IMR-90 (cell line): ENCODE results near the gene TANK. TPM values are rescaled to one million over a fixed set of nuclear protein-coding genes. Genes with fewer than 3 reads are reported as not detected.

Experiments
- polyA plus RNA-seq, 3 experiments: library from polyadenylated mRNA; depleted of rRNA; stranded (reverse); fragments of >200 nt; gene quantifications; 2 replicates each; pipeline ENCODE4 v1.2.3, GENCODE V29; 2012; ENCODE audit warnings: low replicate concordance in 1 of 3
- total RNA-seq: library from RNA; depleted of rRNA; stranded (reverse); fragments of >200 nt; gene quantifications from 2 replicates; pipeline ENCODE4 v1.2.3, GENCODE V29; 2012; rRNA removed

The TANK gene
- total and polyA plus RNA-seq, 2 of the 4 experiments (the other 2 are of a cell fraction) = 25.4 to 41.9 TPM

Other genes starting within 250 kb of the TANK start
- 110 and 191 TPM in 2 replicates for gene PSMD14, start 148.0 kb downstream of the TANK start, total RNA-seq
- gene PSMD14, start 148.0 kb downstream of the TANK start, polyA plus RNA-seq (2012; rRNA removed) = 50.9 and 59.3 TPM in 2 replicates